Adipose tissue (tissue), 3 donors: ENCODE results near the gene CLSTN2. TPM values are rescaled to one million over a fixed set of nuclear protein-coding genes. Genes with fewer than 3 reads are reported as not detected.

Source experiments
- H3K27ac ChIP-seq: one replicate; pipeline ENCODE4 v1.5.1; 2013; ENCODE audit warnings: low read depth, low read length
- WGBS, 3 donors: extraction: QIAGEN DNeasy Blood & Tissue Kit; methylation state at CpG; one replicate each; pipeline ENCODE4 v1.1.7; 2013; 5-methylcytosine and 5-hydroxymethylcytosine counted together
- polyA plus RNA-seq, 3 donors: library from polyadenylated mRNA; stranded (reverse); fragments of 200-250 nt; gene quantifications; one replicate each; pipeline ENCODE4 v1.2.3, GENCODE V29; 2013
- donor health status: healthy with polysubstance abuse.
- donor health status: Bipolar disorder and iron deficiency.
- donor health status: healthy.

The CLSTN2 gene
- polyA plus RNA-seq: 10 to 100 TPM in 1 of 3 donors, 1 to 10 TPM in 2; 1.3 to 11.8 (median 5.6) TPM

GRCh38 chr3:139935016-139935865 lies at the start of gene CLSTN2:
Gene CLSTN2 (plus strand): TSS chr3:139935185.
- no peak within 1 kb of the TSS for H3K27ac ChIP-seq
- 1% methylated on average over 68 to 89 of the region's 89 CpGs for WGBS, 3 donors

- no peak overlapping the region for H3K27ac ChIP-seq
Measured at GRCh38 chr3:139887431-139887830, 47.6 kb upstream of the CLSTN2 start.

DNA sequence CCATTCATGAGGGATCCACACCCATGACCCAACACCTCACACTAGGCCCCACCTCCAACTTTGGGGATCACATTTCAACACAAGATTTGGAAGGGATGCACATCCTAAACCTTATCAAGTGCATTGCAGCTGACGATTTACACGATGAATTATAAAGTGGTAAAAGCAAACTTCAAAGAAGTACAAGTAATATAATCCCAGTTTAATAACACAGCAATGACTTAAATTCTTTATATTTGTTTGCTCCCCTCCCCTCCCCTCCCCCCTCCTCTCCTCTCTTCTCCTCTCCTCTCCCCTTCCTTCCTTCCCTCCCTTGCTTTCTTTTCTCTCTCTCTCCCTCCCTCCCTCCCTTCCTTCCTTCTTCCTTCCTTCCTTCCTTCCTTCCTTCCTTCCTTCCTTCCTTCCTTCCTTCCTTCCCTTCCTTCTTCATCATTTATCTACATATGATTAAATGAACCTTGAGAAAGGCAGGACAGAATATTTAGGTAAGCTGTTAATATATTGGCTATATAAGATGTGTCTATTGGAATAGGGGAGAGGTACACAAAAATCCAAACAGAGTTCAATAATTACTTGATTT lies 46.3 kb upstream of the CLSTN2 start:
- 83 to 100% (median 84%) methylated on average over 2 of the region's 2 CpGs for WGBS, 3 donors
- no peak overlapping the region for H3K27ac ChIP-seq

DNA sequence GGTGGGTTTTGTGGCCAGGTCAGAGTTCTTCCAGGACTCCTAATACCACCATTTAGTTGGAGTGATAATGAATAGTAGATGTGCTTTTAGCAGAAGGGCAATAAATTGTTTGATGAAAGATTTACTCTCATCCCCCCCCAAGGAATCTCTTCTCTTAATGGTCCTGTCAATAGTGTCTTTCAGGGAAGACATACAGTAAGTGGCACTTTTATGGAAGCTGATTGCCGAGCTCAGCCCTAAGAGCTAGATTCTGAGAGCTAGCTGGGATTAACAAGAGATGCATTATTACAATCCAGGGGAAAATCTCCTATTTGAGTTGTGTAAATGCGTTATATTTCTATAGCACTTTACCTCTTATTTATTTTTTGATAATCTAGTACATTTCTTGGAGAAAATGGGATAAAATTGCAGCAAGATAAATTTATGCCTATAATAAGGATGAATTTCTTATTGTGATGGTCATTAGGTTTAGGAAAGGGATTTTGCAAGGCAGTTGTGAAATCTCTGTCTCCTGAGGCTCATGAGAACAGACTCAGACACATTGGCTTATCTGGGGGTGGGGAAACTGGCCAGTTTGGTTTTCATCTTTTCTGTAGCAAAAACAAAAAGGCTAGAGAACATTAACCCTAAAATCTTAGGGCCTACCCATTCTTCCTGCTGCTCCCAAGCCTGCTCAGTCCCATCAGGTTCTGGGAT lies 41.6 kb upstream of the CLSTN2 start:
- WGBS, 3 donors: 52 to 79% (median 66%) methylated on average over 2 of the region's 2 CpGs
- H3K27ac ChIP-seq: no peak overlapping the region

DNA sequence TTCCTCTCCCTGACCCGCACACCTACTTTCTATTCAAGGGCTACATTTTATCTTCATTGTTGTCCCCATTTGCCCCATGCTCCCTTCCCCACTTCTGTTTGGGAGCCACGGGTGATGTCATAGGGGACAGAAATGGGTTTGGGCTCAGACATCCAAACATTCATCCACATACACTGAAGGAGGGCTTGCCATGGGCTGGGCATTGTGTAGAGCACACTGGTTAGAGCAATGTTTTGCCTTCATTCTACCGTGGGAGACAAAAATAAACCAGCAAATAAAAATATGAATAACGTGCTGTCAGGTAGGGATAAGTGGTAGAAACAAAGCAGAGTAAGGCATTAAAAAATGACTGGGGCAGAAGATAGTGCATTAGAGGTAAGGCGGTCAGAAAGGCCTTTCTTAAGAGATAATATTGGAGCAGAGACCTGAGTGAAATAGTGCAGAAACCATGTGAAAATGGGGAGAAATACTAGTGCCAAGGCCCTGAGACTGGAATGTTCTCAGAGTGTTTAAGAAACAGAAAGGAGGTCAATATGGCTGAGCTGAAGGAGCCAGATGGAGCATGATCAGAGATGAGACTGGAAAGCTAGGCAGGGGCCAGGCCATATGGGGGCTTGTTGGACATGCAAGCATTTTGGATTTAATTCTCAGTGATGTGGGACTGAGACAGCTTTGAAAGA lies 40.9 kb upstream of the CLSTN2 start:
- 54 to 87% (median 66%) methylated on average over 5 of the region's 5 CpGs for WGBS, 3 donors
- no peak overlapping the region for H3K27ac ChIP-seq

GRCh38 chr3:139894643-139894989 lies 40.4 kb upstream of the CLSTN2 start:
- no peak overlapping the region for H3K27ac ChIP-seq
- WGBS, 3 donors: 50 to 79% (median 54%) methylated on average over 1 of the region's 1 CpG

DNA sequence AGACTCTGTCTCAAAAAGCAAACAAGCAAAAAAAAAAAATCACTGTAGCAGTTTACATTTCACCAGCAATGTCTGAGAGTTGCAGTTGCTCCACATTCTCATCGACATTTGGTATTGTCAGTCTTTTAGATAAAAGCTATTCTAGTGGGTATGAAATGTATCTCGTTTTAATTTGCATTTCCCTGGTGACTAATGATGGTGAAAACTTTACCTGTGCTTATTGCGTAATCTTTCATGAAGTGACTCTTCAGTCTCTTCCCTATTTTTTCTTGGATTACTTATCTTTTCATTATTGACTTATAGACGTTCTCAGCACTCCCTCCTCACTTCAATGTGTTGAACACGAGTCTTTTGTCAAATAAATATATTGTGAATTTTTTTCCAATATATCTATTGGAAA lies 37.2 kb upstream of the CLSTN2 start:
- WGBS, 3 donors: 73 to 83% (median 82%) methylated on average over 5 of the region's 5 CpGs
- H3K27ac ChIP-seq: no peak overlapping the region

- H3K27ac ChIP-seq: no peak overlapping the region
- 41 to 64% (median 53%) methylated on average over 1 of the region's 1 CpG for WGBS, 3 donors
Measured at GRCh38 chr3:139906418-139906817, 28.6 kb upstream of the CLSTN2 start.

- WGBS, 3 donors: 50 to 65% (median 51%) methylated on average over 3 of the region's 3 CpGs
- H3K27ac ChIP-seq: no peak overlapping the region
Measured at GRCh38 chr3:139909811-139910210, 25.2 kb upstream of the CLSTN2 start.

- H3K27ac ChIP-seq: no peak overlapping the region
- WGBS, 3 donors: 23 to 63% (median 63%) methylated on average over 2 of the region's 2 CpGs
Measured at GRCh38 chr3:139916271-139916670, 18.7 kb upstream of the CLSTN2 start.

- WGBS, 3 donors: 88 to 93% (median 91%) methylated on average over 10 of the region's 10 CpGs
- no peak overlapping the region for H3K27ac ChIP-seq
Measured at GRCh38 chr3:139917226-139917785, 17.7 kb upstream of the CLSTN2 start.

GRCh38 chr3:139928708-139929505 lies 6.1 kb upstream of the CLSTN2 start:
- WGBS, 3 donors: 53 to 80% (median 66%) methylated on average over 4 of the region's 4 CpGs

GRCh38 chr3:139930211-139930610 lies 4.8 kb upstream of the CLSTN2 start:
- WGBS, 3 donors: 55 to 77% (median 67%) methylated on average over 1 of the region's 1 CpG
- no peak overlapping the region for H3K27ac ChIP-seq

More at GRCh38 chr3:139928708-139929505, 6.1 kb upstream of the CLSTN2 start:
- H3K27ac ChIP-seq: no peak overlapping the region

DNA sequence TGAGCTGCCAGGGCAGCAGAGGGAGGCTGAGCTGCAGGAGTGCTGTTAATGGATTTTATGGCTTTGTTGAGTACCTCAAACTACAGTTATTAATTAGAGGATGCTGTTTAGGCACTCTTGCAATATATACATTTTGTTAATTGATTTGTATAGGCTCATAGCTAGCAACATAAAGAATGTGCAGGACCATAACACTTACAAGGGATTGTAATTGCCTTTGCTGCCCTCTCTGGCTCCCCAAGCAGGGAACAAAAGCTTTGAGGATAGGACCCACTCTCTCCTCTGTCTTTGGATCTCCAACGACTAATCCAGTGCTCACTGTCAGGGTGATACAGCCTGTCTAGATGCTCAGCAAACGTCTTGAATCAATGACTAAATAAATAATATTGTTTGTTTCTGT lies 1.2 kb upstream of the CLSTN2 start:
- 15 to 30% (median 25%) methylated on average over 2 of the region's 2 CpGs for WGBS, 3 donors
- no peak overlapping the region for H3K27ac ChIP-seq

GRCh38 chr3:139934613-139935015 lies 371 bp upstream of the CLSTN2 start:
- WGBS, 3 donors: 2% methylated on average over 25 of the region's 25 CpGs
- no peak overlapping the region for H3K27ac ChIP-seq

DNA sequence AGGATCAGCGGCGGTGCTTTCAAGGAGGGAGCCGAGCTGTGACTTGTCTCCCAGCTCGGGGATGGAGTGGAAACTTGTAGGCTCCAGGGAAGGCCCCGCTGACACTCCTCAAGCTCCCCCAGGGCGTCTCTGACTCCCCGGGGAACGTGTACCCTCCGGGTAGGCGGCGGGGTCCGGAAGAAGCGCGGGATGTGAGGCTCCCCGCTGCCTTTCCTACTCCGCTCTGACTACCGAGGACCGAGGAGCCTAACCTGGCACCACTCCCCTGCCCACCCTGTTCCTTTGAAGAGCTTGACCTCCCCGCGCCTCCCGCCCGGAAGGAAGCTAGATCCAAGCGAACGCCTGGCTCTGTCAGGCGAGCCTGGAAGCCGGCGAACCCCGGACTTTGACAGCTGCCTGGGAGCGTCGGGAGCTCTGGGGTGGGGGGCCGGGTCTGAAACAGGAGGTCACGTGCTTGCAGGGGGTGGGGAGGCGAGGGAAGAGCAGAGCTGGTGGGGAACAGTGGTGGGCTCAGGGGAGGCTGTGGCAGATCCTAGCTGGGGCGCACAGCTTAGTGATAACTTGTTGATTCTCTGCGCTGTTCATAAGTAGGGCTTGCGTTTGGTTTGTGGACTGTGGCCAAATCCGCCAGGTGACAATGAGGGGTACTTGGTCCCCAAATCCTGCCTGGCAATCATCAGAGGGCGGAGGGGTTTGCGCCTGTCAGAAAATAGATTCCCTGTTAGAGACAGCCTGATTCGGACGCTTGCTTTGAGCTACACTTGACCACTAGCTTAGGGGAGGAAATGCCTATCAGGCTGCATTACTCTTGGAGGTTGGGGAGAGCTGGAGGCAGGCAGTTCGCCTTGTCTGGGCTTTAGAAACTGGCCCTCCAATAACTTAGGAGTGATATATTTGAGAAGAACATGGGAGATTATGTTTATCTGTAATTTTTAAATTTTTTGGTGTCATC lies 1.2 kb downstream of the CLSTN2 start:
- 2 to 4% (median 3%) methylated on average over 40 to 42 of the region's 42 CpGs for WGBS, 3 donors
- no peak overlapping the region for H3K27ac ChIP-seq
